Keratinocyte (primary cell): ENCODE data around the gene TRAF3. TPM values are rescaled to one million over a fixed set of nuclear protein-coding genes. Genes with fewer than 3 reads are reported as not detected.

Experiments used
- DNase-seq: peaks from one replicate; pipeline ENCODE4 v3.0.0-alpha.2; 2011; ENCODE audit warnings: low read depth, missing footprints, low spot score
- FAIRE-seq: peaks from 2 replicates; lab custom pipeline; 2011; peaks lifted over from hg19 to GRCh38; lab: Jason Lieb, UNC
- H2AFZ ChIP-seq: 2 replicates; pipeline ENCODE4 v1.6.0; 2012; ENCODE audit warnings: low read length, control low read depth, inconsistent platforms; ENCODE audit not compliant: control insufficient read depth
- H3K27ac ChIP-seq: 2 replicates; pipeline ENCODE4 v1.5.1; 2011; ENCODE audit warnings: low read length; ENCODE audit not compliant: control insufficient read depth, insufficient read depth
- H3K27me3 ChIP-seq: 3 replicates; pipeline ENCODE4 v1.6.0; 2011; ENCODE audit warnings: low read length; ENCODE audit not compliant: control insufficient read depth, insufficient read depth; ENCODE audit errors: extremely low read depth
- H3K36me3 ChIP-seq, 2 experiments: 2 replicates in 1 of 2; 3 replicates in 1 of 2; pipeline ENCODE4 v1.5.1; 2011; ENCODE audit warnings: low read length in 2 of 2, mild to moderate bottlenecking in 1 of 2; ENCODE audit not compliant: control insufficient read depth in 2 of 2, insufficient read depth in 2 of 2; ENCODE audit errors: extremely low read depth in 1 of 2
- H3K4me1 ChIP-seq: 3 replicates; pipeline ENCODE4 v1.5.1; 2011; ENCODE audit warnings: low read length; ENCODE audit not compliant: control insufficient read depth, insufficient read depth; ENCODE audit errors: extremely low read depth
- H3K4me2 ChIP-seq: 3 replicates; pipeline ENCODE4 v1.6.0; 2011; ENCODE audit warnings: low read depth, low read length; ENCODE audit not compliant: control insufficient read depth, insufficient read depth; ENCODE audit errors: extremely low read depth
- H3K4me3 ChIP-seq, 3 experiments: fragments of 200-600 bp in 1 of 3; sonication (generic) in 1 of 3; 2 replicates in 2 of 3; 3 replicates in 1 of 3; pipeline ENCODE4 v1.5.1; 2011 to 2016; ENCODE audit warnings: low read length in 3 of 3, mild to moderate bottlenecking in 3 of 3, control low read depth in 2 of 3, inconsistent platforms in 1 of 3, low read depth in 1 of 3, mixed read lengths in 1 of 3, mixed run types in 1 of 3, moderate library complexity in 1 of 3; ENCODE audit not compliant: control insufficient read depth in 2 of 3, insufficient read depth in 2 of 3; ENCODE audit errors: extremely low read depth in 1 of 3
- H3K79me2 ChIP-seq: 2 replicates; pipeline ENCODE4 v1.6.0; 2012; ENCODE audit warnings: low read length; ENCODE audit not compliant: control insufficient read depth, insufficient read depth
- H3K9ac ChIP-seq: 3 replicates; pipeline ENCODE4 v1.6.0; 2011; ENCODE audit warnings: low read length; ENCODE audit not compliant: control insufficient read depth, insufficient read depth; ENCODE audit errors: extremely low read depth
- H3K9me1 ChIP-seq: 3 replicates; pipeline ENCODE4 v1.6.0; 2011; ENCODE audit warnings: low read length; ENCODE audit not compliant: control insufficient read depth, insufficient read depth; ENCODE audit errors: extremely low read depth
- H3K9me3 ChIP-seq: 2 replicates; pipeline ENCODE4 v1.5.1; 2012; ENCODE audit warnings: low read depth, low read length; ENCODE audit not compliant: control insufficient read depth
- H4K20me1 ChIP-seq: 3 replicates; pipeline ENCODE4 v1.6.0; 2011; ENCODE audit warnings: low read length; ENCODE audit not compliant: control insufficient read depth, insufficient read depth; ENCODE audit errors: extremely low read depth
- EZH2 ChIP-seq: IDR thresholded peaks from one replicate; pipeline ENCODE4 v1.6.1; 2012; ENCODE audit warnings: inconsistent platforms, mild to moderate bottlenecking, low read length, moderate library complexity
- dilution Hi-C: fragments of 300-500 bp; cut with MboI; formaldehyde crosslinking; loops from one replicate; pipeline ENCODE4 v1.7.0; 2020; ENCODE audit warnings: low sequenced_read_pairs; ENCODE audit not compliant: extremely low pct_ligation_motif_present
- polyA plus RNA-seq, 5 experiments: library from polyadenylated mRNA; depleted of rRNA in 3 of 5; stranded (reverse) in 3 of 5; stranded (forward) in 1 of 5; unstranded in 1 of 5; fragments of >200 nt; gene quantifications; 1 replicate in 1 of 5; 2 replicates in 3 of 5; 3 replicates in 1 of 5; pipeline versions ENCODE4 v1.2.1 to v1.2.3, GENCODE V29; 2011 to 2012; ENCODE audit warnings: missing spikeins in 2 of 5, low read depth in 1 of 5, low replicate concordance in 1 of 5
- TF ChIP-seq, protein P1 (sequence below), 3 experiments: IDR thresholded peaks in 1 of 3; conservative IDR thresholded peaks in 1 of 3; optimal IDR thresholded peaks in 1 of 3; 2 replicates in 2 of 3; 3 replicates in 1 of 3; pipeline versions ENCODE3 to v1.5.1; 2011; ENCODE audit warnings: low read length in 3 of 3, mild to moderate bottlenecking in 3 of 3, moderate library complexity in 2 of 3, control low read depth in 1 of 3, inconsistent platforms in 1 of 3; ENCODE audit not compliant: insufficient read depth in 2 of 3; ENCODE audit errors: extremely low read depth in 1 of 3

Gene TRAF3
- polyA plus RNA-seq, 1 donor (not counting 4 experiments of a cell fraction or from before 2014, with no cell fraction given), result 12.5 TPM

DNA sequence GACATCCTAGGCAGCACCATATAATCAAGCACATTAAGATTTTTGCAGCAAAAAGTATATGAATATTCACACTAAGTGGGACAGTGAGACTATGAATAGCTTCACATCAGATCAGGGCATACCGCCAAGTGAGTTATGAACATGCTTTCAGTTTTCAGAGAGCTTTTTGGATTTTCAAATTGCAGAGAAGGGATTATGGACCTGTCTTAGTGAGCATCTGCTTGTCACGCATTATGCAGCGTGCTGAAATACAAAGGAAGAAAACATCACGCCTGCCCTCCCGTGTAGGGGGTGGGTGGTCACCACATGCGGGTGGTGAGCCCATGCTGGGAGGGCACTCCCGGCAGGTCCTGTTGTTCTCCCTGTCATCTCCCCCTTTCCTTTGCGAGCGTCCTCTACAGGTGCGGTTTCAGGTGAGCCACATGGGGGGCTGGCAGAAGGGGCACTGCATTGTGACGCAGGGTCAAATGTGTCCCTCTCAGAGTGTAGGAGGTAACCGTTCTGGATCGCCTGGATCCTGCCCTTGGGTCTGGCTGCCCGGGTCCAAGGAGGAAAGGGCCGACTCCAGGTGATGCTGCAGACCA lies 42.6 kb downstream of the TRAF3 start:
- Histone ChIP-seq H3K9ac (no peak overlapping the region), H3K79me2 (peaks cover 40% of the 10 kb centered on the region), H3K4me3 (no peak overlapping the region), H2AFZ (no peak overlapping the region), H3K9me3 (no peaks in the 10 kb centered on the region), H3K4me2 (peak overlapping the region; percentile 67), H3K27me3 (no peaks in the 10 kb centered on the region), H3K27ac (peak overlapping the region; percentile 22), H3K4me1 (peaks cover 30% of the 10 kb centered on the region), H3K9me1 (peaks cover under 1% of the 10 kb centered on the region), H4K20me1 (peaks cover 1% of the 10 kb centered on the region), H3K36me3 (peaks cover 0 to 5% of the 10 kb centered on the region in 2 experiments)
- dilution Hi-C loops, result no loop called here
- TF ChIP-seq, protein P1, sequence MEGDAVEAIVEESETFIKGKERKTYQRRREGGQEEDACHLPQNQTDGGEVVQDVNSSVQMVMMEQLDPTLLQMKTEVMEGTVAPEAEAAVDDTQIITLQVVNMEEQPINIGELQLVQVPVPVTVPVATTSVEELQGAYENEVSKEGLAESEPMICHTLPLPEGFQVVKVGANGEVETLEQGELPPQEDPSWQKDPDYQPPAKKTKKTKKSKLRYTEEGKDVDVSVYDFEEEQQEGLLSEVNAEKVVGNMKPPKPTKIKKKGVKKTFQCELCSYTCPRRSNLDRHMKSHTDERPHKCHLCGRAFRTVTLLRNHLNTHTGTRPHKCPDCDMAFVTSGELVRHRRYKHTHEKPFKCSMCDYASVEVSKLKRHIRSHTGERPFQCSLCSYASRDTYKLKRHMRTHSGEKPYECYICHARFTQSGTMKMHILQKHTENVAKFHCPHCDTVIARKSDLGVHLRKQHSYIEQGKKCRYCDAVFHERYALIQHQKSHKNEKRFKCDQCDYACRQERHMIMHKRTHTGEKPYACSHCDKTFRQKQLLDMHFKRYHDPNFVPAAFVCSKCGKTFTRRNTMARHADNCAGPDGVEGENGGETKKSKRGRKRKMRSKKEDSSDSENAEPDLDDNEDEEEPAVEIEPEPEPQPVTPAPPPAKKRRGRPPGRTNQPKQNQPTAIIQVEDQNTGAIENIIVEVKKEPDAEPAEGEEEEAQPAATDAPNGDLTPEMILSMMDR (optimal IDR thresholded peaks at IDR 0.05 in 1 of 3, IDR thresholded peaks at IDR 0.05 in 1 of 3, conservative IDR thresholded peaks at IDR 0.05 in 1 of 3; ENCODE audit: extremely low read depth in 1 of 3, insufficient read depth in 2 of 3, low read length in 3 of 3), result no peak
- DNase-seq, result no peak
- no peak for FAIRE-seq

DNA sequence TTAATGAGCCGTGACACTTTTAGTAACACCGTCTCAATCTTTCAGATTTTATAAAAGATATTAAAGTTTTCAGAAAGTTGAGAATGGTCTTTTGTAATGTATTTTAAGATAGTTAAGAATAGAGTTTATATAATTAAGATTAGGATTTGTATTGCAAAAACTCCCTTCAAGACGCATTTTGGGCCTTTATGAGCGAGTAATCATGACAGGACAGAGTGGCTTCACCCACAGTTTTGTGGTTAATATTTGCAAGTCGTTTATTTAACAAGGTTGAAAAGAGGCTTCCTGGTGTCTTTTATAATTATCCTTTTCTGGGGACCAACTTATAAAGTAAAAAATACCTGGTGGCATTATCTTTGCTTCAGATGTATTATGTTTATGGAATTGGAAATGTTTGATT lies 44.0 kb downstream of the TRAF3 start:
- FAIRE-seq, result no peak
- dilution Hi-C loops, result no loop called here
- Histone ChIP-seq H3K36me3 (peaks cover 0 to 5% of the 10 kb centered on the region in 2 experiments), H3K4me1 (peaks cover 36% of the 10 kb centered on the region), H3K79me2 (peaks cover 48% of the 10 kb centered on the region), H3K27me3 (no peaks in the 10 kb centered on the region), H2AFZ (no peak overlapping the region), H3K9me3 (no peaks in the 10 kb centered on the region), H3K4me3 (no peak overlapping the region), H3K4me2 (no peak overlapping the region), H3K9ac (no peak overlapping the region), H3K9me1 (peaks cover 10% of the 10 kb centered on the region), H3K27ac (no peak overlapping the region), H4K20me1 (peaks cover 10% of the 10 kb centered on the region)
- TF ChIP-seq, protein P1 (optimal IDR thresholded peaks at IDR 0.05 in 1 of 3, IDR thresholded peaks at IDR 0.05 in 1 of 3, conservative IDR thresholded peaks at IDR 0.05 in 1 of 3; ENCODE audit: extremely low read depth in 1 of 3, insufficient read depth in 2 of 3, low read length in 3 of 3), result no peak
- no peak for TF ChIP-seq EZH2
- no peak for DNase-seq
